Occipital lobe (tissue), 2 donors: Measurements from ENCODE around the gene LCE2A. TPM values are rescaled to one million over a fixed set of nuclear protein-coding genes. Genes with fewer than 3 reads are reported as not detected.
A peak's percentile ranks its signal among the peaks of the same experiment; 100 is the strongest.
"Not testable (repeated sequence)": the region's sequence is repeated elsewhere in the genome, so short reads cannot be mapped to it uniquely, and the experiment has no call there.

Experiments used
- DNase-seq: peaks from one replicate; lab custom pipeline; 2025; lab: John Stamatoyannopoulos, UW
- total RNA-seq: library from RNA; depleted of rRNA; stranded (reverse); fragments of >200 nt; gene quantifications from one replicate; pipeline ENCODE4 v1.2.3, GENCODE V29; 2014

Gene LCE2A
- total RNA-seq = not detected

GRCh38 chr1:152697701-152698600 is at the start of gene LCE2A:
LCE2A (plus strand) TSS chr1:152698345; CDS start chr1:152698902, 557 bp downstream.
- DNase-seq = no peak

- DNase-seq = peak; percentile 14
Observed at GRCh38 chr1:152654110-152654509, 44.0 kb upstream of the LCE2A start.

- DNase-seq = no peak
Observed at GRCh38 chr1:152656459-152656858, 41.7 kb upstream of the LCE2A start.

GRCh38 chr1:152657677-152658076 is 40.5 kb upstream of the LCE2A start:
- DNase-seq = no peak

GRCh38 chr1:152658649-152659048 is 39.5 kb upstream of the LCE2A start:
- no peak for DNase-seq

- DNase-seq = no peak
Observed at GRCh38 chr1:152663098-152663497, 35.0 kb upstream of the LCE2A start, which contains the start of gene LCE2D. LCE2D (plus strand) TSS chr1:152663380; CDS start chr1:152664106, 726 bp downstream.

GRCh38 chr1:152666171-152666570 is 32.0 kb upstream of the LCE2A start:
- not testable (repeated sequence) for DNase-seq

GRCh38 chr1:152667648-152668047 is 30.5 kb upstream of the LCE2A start:
- DNase-seq = no peak

GRCh38 chr1:152673016-152673415 is 25.1 kb upstream of the LCE2A start:
- no peak for DNase-seq

GRCh38 chr1:152674983-152675382 is 23.2 kb upstream of the LCE2A start, which contains the start of gene LCE2C:
LCE2C (plus strand) TSS chr1:152675279; CDS start chr1:152676016, 737 bp downstream.
- not testable (repeated sequence) for DNase-seq

GRCh38 chr1:152679459-152679858 is 18.7 kb upstream of the LCE2A start:
- DNase-seq = no peak

- DNase-seq = no peak
Observed at GRCh38 chr1:152681616-152682015, 16.5 kb upstream of the LCE2A start.

GRCh38 chr1:152683846-152684245 is 14.3 kb upstream of the LCE2A start:
- DNase-seq = no peak

GRCh38 chr1:152685823-152686222 is 12.3 kb upstream of the LCE2A start, which contains the start of gene LCE2B:
LCE2B (plus strand) TSS chr1:152686123; CDS start chr1:152686844, 721 bp downstream.
- DNase-seq = not testable (repeated sequence)

GRCh38 chr1:152699746-152700145 is 1.6 kb downstream of the LCE2A start:
- no peak for DNase-seq

GRCh38 chr1:152707860-152708259 is 9.7 kb downstream of the LCE2A start, which contains the start of gene LCE4A:
LCE4A (plus strand) TSS chr1:152708160; CDS start chr1:152709076, 916 bp downstream.
- DNase-seq = no peak

GRCh38 chr1:152718238-152718637 is 20.1 kb downstream of the LCE2A start:
- DNase-seq = no peak

GRCh38 chr1:152725261-152725660 is 27.1 kb downstream of the LCE2A start:
- no peak for DNase-seq

GRCh38 chr1:152728986-152729385 is 30.8 kb downstream of the LCE2A start:
- DNase-seq = no peak

GRCh38 chr1:152735648-152736047 is 37.5 kb downstream of the LCE2A start:
- DNase-seq = no peak

GRCh38 chr1:152737997-152738396 is 39.9 kb downstream of the LCE2A start:
- DNase-seq = no peak

GRCh38 chr1:152739841-152740240 is 41.7 kb downstream of the LCE2A start:
- no peak for DNase-seq

- no peak for DNase-seq
Observed at GRCh38 chr1:152741656-152742055, 43.5 kb downstream of the LCE2A start.
